Central memory CD4-positive, alpha-beta T cell (primary cell): ENCODE measurements around the gene PLA2G4E.
A peak's percentile ranks its signal among the peaks of the same experiment; 100 is the strongest.

Source experiments
- DNase-seq: peaks from one replicate; pipeline ENCODE4 v3.0.0; 2022

Gene PLA2G4E

DNA sequence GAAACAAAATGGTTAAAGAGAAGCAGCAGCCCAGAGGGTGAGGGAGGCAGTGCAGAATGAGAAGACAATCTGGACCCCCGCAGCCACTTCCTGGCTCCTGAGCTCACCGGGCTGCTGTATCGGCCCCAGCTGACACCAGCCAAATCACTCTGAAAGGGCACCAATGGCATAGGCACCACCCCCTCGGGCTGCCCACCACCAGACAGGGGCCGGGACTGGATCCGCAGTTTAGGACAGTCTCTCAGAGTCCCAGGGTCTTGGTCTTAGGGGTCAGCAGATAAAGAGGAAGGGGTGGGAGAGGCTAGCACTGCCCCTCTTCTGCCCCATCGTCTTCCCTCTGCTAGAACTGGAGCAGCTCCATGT is 30.6 kb downstream of the PLA2G4E start:
- no peak for DNase-seq

DNA sequence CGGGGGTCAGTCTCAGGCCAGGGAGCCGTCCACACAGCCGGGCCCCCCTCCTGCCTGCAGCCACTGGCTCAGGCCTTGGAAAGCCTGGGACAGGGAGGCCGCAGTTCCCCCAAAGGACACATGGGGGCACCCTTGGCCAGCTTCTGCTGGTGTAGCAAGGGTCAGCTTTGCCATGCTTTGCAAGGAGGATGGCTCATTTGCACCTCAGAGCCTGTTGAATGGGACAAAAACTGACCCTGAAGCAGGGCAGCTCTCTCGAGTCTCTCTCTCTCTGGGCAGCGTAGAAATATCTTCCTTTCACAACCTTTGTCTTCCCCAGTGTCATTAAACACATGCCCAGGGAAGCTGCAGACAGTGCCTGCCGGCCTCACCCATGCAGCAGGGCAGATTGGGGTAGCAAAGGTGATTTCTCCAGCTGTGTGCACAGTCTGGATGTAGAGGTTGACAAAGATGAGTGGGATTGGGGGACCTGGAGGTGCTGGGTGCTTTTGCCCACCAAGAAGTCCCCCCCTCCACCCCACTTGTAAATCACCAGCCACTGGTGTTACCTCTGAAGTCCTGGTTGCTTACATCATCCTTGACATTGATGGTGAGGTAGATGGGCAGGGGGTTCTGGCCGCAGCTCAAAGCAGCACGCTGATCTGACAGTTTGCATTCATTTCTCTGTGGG is 31.1 kb downstream of the PLA2G4E start:
- peak; percentile 70 for DNase-seq

DNA sequence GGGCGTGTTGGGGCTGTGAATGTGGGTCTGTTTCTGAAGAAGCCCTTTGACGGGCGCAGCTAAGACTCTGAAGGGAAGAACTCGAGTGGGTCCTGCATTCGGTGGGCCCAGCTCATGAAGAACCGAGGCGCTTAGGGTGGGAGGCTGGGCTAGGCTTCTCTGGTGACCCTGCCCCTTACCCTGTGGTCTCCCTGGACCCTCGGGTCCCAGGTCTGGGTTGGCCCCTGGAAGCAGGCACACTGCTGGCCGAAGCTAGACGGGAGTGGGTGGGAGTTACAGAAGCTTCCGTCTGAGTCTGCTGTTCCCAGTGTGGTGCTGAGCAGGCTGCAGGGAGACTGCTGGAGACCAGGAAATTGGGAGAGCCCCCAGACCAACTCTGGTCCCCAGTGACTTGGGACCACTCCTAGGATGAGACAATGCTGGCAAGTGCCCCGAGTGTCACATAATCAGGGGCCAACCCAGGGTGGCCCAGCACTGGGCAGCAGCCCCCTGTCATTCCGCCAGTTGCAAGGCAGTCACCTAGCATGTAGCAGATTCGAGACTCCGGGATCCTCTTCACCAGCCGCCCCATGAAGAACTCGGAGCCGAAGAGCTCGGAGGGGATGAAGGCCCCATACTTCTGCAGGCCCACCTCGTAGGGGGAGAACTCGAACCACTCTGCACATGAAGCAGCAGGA is 31.8 kb downstream of the PLA2G4E start:
- DNase-seq = no peak

DNA sequence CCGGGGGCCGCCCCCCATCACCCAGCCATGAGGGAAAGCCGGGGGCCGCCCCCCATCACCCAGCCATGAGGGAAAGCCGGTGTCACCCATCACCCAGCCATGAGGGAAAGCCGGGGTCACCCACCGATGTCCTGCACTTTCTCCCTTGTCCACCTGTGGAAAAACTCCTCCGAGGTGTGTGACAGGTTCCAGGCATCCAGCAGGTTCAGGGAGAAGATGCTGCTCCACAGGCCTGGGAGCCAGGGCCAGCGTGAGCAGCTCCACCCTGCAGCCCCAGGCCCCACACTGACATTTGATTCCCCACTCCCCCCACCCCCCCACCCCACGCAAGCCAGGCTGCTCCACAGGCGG is 32.9 kb downstream of the PLA2G4E start:
- DNase-seq = no peak

DNA sequence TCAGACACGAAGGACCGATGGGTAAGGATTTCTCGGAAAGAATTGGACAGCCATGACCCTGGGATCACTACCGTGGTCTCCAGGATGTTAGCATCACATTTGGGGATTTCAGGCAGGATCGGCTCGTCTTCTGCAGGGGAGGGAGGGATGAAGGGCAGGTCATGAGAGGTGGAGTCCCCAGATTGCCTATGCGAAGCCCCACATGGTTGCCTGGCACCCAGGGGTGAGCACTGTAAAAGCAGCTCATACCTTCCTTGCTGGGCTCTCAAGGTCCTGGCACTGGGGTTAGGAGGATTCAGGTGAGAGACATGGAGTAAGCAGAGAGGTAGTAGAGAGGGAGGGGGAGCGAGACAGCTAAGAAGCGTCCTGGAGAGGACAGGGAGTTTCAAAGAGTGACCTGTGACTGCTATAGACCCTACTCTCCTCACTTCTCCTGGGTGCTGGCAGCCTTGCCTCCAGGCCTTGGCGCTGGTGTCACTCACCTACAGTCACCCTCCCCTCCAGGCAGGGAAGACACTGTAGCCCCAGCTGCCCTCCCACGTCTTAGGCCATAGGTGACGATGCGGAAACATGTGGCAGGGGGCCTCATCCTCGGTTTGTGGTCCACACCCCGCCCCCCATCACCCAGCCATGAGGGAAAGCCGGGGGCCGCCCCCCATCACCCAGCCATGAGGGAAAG is 33.5 kb downstream of the PLA2G4E start:
- DNase-seq = no peak

DNA sequence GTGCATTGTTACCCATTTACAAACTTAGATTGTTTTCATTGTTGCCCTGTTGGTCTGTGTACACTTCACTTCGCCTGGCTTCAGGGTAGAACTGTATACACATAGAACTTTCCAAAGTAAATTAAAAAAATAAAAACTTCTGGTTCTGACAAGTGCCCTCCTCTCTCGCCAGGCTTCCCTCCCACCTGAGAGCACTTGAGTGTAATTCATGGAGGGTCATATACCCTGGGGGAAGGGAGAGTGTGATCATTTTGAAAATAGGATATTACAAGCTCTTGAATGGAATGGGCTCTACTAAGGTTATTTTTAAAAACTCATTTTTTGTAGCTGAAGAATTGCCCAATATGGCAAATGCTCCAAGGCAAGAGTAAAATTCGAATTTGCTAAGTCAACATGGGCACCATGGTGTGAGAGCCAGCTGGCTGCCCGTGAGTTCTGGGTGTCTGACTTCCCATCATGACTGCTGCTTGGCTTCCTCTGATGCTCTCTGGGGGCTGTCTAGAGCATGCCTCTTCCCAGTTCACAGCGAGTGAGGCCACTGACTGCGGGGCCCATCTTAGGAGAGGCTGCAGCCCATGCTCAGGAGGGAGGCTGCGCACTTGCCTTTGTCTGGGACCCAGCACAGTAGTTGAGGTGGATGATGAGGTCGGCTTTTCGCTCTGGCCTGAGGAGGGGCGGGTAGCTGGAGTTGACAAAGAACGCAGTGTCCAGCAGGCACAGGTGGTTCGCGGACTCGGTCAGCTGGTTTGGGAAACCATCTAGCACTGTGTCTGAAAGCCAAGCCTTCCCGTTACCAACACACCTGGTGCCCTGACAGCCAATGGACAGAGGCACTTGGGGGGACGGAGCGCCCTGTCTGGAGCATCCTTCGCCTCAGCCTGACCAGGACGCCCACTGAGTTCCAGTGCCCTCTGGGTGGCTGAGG is 35.3 kb downstream of the PLA2G4E start:
- no peak for DNase-seq

DNA sequence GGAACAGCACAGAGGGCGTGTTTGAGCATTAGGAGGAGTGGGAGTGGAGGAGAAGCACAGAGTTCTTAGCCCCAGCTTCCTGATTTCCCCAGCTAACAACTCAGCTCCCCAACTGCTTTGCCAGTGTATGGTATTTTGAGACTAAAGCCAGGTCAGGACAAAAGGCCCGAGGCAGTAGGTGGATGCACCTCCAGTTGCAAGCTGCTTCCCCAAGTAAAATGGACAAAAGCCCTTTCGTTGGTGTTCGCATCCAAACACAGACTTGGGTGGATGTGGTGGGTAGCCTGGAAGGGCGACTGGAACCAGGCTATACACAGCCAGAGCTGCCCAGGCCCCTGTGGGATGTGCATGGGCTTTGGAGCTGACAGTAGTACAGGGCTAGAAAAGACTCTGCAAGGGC is 36.2 kb downstream of the PLA2G4E start:
- DNase-seq = no peak

DNA sequence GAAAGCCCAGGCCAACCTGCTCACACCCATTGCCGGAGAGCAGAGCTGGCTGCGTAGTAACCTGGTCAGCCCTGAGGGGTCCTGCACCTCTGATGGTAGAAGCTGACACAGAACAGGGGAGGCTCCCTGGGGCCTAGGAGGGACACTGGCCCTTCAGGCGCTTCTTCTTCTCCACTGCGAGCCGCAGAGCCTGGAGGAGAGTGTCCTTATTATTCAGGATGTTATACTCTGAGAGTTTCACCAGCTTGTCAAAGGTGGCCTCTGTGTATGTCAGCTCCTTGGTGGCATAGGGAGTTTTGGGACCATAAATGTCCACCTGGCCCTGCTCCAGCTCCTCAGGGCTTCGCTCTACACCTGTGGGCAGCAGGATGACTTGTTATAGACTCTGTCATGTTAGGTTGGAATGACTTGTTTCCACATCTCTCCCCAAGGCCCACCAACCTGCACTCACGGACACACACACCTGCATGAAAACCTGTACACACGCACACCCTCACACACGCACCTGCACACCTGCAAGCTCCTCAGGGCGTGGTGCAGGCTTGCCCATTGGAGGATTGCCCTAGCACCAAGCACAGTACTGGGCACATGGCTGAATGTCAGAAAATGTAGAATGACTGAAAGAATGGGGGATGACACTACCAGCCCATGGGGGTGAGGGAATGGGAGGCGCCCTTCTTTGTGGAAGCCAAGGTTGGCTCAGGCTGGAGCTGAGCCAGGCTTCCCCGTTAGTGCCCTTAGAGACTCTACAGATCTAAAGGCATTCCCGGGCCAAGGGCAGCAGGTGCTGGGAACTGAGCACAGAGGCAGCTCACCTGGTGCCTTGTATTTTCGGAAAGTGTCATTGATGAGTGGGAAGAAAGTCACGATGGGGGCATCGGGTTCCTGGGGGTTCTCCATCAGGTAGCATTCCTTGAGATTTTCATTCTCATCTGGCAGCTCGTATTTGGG is 36.9 kb downstream of the PLA2G4E start:
- DNase-seq = no peak

DNA sequence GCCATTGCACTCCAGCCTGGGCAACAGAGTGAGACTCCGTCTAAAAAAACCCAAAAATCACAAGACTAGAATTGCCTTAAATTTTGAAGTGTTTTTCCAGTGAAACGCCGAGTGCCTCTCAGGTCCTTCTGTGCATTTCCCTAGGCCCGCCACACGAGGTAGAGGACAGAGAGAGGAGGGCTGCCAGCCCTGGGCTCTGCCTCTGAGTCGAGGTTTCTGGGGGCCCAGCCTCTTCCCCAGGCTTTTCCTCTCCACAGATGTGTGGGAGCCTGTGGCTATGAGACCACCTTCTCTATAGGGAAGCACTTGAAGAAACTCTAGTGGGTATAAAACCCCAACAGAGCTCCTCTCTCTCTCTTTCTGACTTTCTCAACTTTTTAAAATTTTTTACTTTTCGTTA is 37.6 kb downstream of the PLA2G4E start:
- DNase-seq = no peak

DNA sequence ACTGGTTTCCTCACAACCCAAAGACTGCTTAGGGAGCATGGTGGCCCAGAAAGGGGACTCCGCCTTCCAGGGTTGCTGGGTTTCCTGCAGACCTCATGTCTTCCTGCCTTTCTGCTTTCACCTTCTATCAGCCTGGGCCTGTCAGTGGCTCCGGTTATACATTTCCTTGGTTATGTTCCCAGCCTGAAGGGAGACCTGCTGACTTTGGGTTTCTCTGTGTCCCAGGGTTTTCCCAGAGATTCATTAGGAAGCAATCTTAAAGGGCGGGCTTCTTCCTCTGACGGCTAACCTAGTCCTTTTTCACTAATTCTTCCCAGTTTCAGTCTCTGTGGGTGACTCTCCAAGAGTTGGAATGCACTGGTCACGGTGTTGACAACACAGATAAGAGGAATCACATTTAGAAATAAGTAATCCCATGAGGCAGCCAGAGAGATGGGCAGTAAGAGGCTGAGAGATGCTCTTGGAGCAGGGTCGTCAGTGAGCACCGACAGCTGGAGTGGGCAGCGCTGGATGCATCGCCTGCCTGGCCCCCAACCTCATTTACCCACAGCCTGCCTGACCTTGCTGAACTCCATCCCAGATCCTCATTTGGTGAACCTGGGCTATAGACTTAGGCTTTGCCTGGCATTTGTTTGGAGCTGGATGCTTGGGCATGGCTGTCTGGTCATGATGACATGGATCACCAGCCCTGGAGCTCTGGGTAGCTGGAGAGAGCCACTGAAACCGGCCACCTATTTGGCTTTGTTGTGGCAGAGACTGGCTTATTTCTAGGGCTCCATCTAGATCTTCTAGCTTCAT is 38.5 kb downstream of the PLA2G4E start:
- no peak for DNase-seq

DNA sequence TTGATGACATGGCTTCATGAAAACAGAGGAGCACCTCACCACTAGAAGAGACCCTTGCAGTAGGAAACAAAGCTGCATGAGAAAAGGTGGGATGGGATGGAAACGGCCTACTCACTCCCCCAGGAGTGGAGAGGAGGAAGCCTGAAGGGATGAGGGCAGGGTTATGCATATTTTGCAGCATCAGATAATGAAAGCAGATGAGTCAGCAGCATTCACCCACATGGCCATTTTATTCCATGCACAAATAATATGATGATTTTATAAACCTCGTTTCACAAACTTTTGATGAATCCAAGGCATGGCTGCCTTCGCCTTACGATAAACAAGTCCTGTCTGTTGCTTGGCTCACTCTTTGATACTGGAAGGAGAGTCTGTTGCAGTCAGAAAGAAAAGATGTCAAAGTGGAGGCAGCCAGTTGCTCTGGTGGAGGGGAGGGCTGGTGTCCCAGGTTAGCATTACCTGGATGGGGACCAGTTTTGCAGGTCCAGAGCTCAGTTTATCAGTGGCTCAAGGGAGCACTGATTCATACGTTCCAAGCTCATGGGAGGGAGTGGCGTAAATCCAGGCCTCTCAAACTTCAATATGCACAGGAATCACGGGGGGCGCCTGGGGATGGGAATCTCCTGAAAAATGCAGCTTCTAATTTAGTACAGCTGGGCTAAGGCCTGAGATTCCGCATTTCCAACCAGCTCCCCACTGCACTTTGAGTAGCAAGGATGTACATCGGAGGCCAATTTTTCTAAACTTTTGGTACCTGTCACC is 39.3 kb downstream of the PLA2G4E start:
- no peak for DNase-seq

DNA sequence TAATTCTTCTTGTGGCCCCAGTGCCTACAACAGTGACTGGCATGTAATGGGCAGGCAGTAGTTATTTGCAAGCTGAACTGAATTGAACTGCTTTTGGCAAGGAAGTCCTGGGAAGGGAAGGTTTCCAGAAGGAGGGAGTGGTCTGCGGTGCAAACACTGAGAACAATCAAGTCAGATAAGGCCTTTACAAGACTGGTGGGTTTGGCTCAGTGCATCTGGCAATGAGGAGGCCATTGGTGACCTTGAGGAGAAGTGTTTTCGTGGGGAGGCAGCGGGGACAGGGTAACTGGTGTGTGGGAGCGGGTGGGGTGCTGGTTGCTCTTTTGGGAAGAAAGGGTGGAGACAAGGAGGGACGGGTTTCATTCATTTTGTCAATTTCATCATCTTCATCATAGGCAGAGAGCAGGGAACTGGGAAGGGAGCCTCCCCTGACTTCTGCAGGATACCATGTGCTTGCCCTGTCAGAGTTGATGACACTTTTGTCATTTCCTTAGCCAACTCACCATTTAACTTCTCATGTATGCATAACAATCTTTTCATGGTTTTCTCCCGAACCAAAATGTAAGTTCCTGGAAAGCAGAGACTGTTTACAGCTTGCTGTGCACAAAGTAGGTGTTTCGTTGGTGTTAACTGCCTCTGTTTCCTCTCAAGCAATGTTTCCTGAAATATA is 40.1 kb downstream of the PLA2G4E start:
- no peak for DNase-seq

DNA sequence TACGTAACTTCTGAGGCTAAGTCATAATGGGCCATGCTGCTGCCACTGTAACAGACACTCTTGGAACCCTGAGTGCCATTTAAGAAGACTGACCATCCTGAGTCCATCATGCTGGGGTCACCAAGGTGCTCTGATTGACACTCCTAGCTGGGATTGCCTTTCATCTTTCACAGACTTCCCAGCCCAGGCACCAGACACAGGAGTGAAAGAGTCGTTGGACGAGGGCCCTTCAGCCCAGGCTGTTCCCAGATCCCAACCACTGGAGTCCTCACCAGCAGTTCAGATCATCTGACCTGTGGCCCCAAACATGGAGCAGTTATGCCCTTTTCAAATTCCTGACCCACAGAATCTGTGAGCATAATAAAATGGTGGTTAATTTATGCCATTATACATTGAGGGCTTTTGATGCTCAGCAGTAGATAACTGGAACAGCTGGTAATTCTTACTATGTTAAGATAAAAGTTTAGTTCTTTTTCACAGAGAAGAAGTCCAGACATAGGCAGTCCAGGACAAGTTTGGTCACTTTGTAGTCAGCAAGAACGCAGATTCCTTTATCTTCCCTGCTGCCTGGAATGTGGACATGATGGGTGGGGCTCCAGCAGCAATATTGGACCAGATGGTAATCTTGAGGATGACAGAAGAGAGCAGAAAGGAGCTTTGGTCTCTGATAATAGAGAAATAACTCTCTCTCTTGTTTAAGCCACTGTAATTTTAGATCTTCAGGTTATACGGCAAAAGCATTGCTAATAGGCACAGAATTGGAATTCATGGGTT is 41.2 kb downstream of the PLA2G4E start:
- DNase-seq = no peak

DNA sequence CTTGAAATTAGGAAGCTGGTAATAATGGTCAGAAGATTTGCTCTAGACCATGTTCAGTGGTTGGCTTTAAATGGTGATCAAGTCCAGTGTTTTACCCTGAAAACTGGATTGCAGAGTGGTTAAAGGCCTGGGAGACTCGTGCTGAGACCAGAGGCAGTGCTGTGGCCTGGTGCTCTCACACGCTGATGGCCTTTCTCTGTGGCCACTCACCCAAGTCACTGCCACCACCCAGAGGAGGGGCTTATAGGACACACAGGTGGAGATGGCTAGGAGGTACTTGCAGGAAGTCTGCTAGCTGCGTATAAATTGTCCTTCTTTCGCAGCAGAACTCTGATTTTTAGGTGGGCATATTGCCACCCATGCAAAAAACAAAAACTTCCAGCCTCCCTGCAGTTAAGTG is 42.3 kb downstream of the PLA2G4E start:
- DNase-seq = no peak

DNA sequence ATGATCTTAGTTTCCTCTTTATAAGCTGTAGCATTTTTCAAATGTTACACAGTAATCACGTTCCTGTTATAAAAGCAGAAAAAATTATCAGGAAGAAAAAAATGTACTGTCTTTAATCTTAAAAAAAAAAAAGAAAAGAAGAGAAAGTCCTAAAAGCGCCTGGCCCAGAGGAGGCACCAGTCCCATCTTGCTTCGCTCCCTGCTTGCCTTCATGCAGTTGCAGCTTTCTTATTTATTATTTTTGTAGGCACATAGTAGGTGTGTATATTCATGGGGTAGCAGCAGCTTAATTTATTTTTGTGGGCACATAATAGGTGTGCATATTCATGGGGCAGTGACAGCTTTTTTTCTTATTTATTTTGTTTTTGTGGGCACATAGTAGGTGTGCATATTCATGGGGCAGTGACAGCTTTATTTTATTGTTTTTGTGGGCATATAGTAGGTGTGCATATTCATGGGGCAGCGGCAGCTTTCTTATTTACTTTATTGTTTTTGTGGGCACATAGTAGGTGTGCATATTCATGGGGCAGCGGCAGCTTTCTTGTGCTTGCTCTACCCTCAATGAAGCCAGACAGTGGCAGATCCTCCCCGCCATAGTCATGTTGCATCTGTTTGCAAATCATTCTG is 43.0 kb downstream of the PLA2G4E start:
- no peak for DNase-seq

DNA sequence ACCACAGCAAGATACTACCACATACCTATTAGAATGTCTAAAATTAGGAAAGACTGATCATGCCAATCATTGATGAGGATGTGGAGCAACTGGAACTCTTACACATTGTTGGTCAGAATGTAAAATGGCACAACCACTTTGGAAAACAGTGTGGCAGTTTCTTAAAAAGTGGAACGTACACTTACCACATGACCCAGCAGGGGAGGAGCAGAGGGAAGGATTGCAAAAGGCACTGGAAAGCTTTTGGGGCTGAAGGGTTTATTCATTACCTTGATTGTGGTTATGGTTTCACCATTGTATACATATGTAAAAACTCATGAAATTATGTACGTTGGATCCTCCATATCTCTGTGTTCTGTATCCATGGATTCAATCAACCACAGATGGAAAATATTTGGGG is 45.2 kb downstream of the PLA2G4E start:
- no peak for DNase-seq

DNA sequence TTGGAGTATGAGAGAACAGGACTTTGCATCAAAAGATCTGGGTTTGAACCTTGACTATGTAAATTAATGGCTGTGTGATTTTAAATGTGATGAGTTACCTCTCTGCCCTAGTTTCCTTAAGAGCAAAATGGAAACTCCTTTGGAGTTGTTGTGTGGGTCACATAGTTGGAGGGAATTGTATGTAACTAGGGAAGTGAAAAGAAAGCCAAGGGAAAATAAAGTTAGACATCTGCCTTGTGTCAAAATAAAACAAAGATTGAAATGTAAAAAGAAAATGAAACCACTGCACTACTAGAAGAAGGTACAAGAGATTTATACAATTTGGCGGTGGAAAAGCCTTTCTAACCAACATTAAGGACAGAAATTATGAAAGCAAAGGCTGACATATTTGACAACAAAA is 46.8 kb downstream of the PLA2G4E start:
- no peak for DNase-seq
